GM21786 (cell line): ENCODE results near the gene ACACA.
"Not testable (repeated sequence)": the region's sequence is repeated elsewhere in the genome, so short reads cannot be mapped to it uniquely, and the experiment has no call there.

ENCODE experiments used
- ATAC-seq: cut with Tn5 transposase; IDR thresholded peaks from one replicate; pipeline ENCODE4 v1.9.1; 2021; ENCODE audit not compliant: unreplicated experiment

ACACA gene

DNA sequence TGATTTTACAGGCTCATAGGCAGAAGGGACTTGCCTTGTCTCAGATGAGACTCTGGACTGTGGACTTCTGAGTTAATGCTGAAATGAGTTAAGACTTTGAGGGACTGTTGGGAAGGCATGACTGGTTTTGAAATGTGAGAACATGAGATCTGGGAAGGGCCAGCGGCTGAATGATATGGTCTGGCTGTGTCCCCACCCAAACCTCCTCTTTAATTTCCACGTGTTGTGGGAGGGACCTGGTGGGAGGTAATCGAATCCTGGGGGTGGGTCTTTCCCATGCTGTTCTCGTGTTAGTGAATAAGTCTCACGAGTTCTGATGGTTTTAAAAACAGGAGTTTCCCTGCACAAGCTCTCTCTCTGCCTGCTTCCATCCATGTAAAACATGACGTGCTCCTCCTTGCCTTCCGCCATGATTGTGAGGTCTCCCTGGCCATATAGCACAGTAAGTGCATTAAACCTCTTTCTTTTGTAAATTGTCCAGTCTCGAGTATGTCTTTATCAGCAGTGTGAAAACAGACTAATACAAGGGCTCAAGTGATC lies 59.7 kb downstream of the ACACA start:
- ATAC-seq = not testable (repeated sequence)

DNA sequence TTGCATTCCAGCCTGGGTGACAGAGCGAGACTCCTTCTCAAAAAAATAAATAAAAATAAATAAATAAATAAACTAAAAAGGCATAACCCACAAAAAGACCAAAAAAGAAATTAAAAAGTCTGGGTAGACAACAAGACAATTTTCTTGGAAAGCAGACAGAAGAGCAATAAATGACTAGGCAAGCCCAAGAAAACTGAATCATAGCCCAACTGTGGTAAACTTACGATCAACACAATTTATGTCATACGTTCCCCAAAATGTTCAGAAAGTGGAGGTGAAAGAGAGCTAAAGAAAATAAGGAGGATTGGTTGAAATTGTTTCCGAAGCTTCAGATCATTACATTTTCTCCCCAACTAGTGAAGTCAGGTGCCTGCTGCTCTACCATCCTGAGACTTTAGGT lies 62.1 kb downstream of the ACACA start:
- ATAC-seq = no peak

DNA sequence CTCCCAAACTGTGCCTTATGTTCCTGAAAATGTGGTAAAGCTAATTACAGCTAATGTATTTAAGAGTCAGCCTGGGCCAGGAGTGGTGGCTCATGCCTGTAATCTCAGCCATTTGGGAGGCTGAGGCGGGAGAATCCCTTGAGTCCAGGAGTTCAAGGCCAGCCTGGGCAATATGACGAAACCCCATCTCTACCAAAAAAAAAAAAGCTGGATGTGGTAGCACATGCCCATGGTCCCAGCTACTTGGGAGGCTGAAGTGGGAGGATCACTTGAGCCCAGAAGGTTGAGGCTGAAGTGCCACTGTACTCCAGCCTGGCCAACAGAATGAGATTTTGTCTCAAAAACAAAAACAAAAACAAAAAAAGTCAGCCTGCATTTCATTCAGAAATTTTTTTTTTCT lies 64.0 kb downstream of the ACACA start:
- ATAC-seq = no peak

DNA sequence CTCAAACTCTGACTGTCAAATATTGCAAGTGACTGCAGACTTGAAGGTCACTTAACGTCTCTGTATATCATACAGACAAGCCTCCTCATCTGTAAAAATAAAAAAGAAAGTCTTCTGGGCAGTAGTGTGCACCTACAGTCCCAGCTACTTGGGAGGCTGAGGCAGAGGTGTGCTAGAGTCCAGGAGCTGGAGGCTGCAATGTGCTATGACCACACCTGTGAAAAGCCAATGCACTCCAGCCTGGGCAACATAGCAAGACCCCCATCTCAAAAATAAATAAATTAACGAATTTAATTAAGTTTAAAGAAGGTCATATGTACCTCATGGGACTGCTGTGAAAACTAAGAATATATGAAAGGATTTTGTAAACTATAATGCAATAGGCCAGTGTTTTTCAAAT lies 65.8 kb downstream of the ACACA start:
- ATAC-seq = no peak

DNA sequence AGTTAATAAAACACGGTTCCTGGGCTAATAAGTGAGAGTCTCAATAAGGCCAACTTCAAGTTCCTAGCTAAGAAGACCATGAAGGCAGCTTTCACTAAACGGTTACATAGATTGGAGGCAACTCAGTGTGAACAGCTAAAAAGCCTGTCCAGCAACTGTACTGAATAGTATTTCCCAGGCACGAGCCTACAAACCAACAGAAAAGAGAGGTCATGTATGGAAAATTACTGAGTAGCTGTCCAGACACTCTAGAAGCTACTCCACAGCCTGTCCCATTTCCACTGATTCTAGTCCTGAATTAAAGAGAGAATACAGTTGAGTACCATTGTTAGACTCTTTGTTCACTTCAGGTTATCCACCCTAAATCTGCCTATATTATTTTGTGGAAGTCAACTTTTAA lies 67.3 kb downstream of the ACACA start:
- no peak for ATAC-seq

DNA sequence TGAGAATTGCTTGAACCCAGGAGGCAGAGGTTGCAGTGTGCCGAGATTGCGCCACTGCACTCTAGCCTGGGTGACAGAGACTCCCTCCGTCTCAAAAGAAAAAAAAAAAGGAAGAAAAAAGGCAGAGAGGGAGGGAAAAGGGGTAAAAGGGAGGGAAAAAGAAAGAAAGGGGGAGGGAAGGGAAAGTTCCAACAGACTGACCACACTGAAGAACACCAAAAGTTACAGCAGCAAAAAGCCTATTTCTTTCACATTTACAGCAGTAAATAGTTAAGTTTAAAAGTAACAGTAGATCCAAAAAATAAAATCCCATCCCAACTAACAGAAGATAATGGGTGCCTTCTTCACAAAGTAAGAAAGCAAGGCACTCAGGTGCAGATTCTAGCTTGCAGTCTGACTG lies 67.8 kb downstream of the ACACA start:
- ATAC-seq = no peak

DNA sequence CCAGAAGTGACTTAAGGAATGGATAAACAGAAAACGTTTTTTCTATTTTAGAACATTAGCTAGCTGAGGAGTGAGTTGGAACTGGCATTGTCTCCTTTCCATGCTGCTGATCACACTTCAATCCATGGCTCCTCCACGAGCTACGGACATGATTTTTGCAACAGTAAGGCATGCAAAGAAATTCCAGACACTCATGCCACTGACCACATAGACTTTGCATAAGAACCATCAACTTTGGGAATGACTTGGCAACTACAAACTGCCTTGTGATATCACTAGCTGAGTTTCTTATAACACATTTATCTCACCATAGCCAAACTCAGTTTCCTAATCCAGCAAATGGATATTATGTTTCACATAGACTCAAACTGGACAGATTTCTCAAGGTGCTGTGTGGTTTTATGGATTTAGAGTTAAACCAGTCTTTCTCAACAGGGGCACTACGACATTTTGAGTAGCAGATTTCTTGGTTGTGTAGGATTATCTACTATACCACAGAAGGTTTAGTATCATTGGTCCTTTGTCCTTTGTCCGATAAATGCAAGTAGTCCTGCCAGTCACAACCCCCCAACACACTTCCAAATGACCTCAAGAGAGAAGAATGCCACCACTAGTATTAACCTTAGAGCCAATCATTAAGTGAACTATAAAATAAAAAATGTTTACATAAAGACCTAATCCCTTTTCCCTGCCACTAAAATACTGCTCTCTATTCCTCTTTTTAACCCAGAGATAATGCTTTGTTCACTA lies 79.1 kb downstream of the ACACA start:
- no peak for ATAC-seq

DNA sequence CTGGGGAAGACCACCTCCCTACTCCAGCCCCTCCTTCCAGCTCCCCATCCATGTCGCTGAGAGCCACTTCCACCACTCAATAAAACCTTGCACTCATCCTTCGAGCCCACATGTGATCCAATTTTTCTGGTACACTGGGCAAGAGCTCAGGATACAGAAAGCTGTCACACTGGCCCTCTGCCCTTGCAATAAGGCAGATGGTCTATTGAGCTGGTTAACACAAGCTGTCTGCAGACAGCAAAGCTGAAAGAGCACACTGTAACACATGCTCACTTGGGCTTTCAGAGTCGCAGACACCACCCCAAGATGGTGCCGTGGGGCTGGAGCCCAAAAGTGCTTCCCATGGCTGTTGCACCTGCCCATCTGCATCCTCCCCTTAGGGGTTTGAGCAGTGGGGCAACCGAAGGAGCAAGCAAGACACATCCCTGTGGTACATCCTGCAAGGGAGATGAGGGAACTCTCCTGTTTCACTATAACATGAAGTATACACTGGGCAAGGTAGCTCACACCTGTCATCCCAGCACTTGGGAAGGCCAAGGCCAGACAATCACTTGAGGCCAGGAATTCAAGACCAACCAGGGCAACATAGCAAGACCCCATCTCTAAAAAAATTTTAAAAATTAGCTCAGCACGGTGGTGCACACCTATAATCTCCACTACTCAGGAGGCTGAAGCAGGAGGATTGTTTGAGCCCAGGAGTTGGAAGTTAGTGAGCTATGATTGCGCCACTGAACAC lies 83.6 kb downstream of the ACACA start:
- ATAC-seq = no peak

DNA sequence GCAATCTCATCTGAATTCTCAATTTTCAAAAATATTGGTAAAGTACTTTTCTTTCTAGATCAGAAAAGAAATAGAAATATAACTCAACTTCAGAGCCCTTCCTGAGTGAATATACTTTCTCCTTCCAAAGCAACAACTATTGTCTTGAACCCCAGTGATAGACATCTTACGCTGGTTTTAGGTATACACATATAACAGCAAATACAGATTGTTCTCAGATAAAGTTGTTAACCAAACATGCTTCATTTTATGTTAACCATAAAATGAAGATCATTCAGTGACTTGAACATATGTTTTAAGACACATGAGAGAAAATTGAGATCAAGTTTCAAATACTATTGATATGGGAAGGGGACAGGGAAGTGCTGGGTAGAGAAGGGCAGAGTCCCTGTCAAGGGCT lies 84.5 kb downstream of the ACACA start:
- ATAC-seq = no peak

DNA sequence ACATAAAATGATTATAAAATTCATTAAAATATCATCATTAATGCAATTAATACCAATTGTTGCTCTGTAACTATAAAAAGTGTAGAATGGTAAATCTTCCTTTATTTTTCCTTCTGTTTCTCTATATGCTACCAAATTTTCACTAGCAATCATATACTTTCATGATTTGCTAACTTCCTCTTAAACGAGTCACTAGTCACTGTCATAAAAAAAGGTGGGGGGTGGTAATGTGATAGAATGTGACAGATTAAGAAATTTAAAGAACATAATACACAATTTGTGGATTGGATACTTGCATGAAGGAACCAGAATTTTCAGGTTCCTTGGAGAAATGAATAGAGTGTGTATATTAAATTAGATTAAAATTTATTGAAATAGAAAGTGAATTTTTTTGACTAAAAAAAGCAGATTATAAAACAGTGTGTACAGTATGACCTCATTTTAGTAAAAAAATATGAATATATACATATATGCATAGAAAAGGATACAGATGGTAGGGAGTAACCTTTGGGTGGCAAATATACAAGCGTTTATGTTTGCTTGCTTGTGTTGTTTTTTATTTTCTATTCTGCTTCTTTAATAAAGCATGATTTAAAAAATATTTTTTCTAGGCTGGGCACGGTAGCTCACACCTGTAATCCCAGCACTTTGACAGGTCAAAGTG lies 87.6 kb downstream of the ACACA start:
- ATAC-seq = no peak

DNA sequence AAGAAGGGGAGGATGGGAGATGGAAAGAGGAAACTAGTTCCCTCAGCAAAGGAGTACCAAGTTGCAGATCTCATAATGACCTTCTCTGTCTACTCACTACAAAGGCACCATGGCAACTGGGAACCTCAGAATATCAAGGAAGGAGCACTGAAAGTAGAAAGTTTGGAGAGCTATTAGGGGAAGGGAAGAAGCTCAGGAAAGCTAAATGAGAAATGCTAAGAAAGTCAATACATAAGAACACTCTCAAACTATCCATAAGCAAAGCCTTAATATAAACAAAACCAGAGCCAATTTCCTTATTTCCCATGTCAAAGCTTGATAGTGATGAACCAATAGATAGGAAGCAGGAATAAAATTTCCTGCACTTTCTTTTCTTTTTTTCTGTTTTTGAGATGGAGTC lies 88.8 kb downstream of the ACACA start:
- ATAC-seq = no peak

DNA sequence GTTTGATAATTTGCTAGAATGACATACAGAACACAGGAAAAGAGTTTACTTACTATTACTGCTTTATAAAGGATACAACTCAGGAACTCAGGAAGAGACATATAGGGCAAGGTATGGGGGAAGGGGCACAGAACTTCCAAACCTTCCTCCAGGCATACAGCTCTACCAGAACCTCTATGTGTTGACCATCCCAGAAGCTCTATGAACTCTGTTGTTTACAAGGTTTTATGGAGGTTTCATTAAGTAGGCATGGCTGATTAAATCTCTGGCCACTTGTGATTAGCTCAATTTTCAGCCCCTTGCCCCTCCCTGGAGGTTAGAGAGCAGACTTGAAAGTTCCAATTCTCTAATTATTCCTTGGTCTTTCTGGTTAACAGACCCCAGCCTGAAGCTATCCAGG lies 91.0 kb downstream of the ACACA start:
- ATAC-seq = no peak

DNA sequence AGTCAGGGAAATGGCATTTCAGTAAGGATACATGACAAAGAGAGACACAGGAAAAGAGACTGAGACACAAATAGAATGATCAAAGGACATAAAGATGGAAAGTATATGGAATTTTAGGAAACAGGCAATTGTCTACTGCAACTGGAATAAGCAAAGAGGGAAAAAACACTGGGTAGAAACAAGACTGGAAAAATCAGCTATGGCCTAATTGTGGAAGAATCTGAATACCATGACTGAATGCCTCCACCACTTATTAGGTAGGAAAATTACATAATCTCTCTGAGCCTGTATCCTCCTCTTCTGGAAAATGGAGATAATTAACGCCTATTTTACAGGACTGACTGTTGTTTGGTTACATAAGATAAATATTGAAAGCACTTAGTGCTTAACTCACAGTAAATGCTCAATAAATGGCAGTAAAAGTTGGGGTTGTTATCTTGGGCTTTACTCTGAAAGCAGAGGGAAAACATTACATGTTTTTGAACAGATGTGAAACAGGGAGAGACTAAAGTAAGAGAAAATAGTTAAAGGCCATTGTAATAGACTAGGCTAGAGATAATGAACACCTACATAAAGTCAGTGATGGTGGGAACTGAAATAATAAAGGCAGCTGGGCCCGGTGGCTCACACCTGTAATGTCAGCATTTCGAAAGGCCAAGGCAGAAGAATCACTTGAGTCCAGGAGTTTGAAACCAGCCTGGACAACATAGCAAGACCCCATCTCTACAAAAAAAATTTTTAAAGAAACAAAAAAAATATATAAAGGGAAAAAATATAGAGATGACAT lies 94.3 kb downstream of the ACACA start:
- ATAC-seq = no peak

DNA sequence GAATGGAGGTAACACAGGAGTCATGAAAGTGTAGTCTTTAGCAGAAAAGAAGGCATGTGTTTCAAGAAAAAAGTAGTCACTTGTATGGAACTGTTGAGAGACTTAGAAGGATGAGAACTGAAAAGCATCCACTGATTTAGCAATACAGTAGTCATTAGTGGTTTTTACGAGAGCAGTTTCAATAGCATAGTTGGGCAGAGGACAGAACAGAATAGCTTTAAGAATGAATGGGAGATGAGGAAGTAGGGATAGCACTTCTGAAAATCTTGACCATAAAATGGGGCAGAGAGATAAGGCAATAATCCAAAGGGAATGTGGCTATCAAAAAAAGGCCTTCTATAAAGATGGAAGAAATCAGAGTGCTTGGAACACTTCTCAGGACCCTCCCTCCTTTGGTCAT lies 95.7 kb downstream of the ACACA start:
- no peak for ATAC-seq

DNA sequence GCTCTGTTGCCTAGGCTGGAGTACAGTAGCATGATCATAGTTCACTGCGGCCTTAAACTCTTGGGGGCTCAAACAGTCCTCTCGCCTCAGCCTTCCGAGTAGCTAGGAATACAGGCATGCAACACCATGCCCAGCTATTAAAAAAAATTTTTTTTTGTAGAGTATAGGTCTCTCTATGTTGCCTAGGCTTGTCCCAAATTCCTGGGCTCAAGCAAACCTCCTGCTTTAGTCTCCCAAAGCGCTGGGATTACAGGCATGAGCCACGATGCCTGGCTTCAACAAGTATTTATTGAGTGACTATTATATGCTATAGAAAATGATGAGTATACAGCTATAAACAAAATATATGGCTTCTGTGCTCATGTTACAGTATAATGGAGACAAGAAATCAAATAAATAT lies 97.6 kb downstream of the ACACA start:
- no peak for ATAC-seq

DNA sequence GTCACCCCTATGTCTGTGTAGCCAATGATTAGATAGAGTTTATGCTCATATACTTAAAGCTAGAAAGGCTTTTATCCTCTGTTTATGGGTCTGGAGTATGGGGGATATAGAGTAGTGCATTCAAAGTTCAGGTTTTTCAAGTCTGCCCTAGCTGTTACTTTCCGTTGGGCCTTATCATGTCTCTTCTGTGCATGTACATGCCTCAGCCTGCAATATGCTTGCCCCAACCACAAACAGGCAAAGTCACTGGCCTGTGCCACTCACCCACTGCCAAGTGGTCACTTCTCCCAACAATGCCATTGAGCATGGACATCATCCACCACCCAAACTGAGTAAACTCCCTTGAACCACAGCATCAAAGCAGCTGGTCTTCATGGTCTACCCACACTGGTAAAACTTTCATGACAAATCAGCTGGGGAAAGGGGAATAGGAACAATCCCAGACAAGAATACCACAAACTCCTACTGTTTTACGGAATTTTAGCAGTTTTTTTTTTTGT lies 101.2 kb downstream of the ACACA start:
- ATAC-seq = no peak

DNA sequence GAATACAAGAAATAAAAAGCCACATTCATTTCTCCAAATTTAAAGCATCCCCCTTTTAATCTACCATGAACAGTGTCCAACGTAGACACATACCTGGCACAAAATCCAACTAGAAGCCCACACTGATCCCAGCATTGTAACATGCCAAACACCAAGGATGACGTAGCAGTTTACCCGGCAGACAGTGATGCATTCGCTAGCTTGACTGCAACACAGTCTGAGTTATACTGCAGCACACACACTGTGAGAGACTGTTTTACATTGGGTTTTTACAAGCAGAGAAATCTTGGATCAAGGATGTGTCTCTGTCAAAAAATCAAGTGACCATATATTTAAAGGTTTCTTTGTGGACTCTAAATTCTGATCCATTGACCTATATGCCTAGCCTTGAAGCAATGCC lies 105.3 kb downstream of the ACACA start:
- ATAC-seq = no peak

DNA sequence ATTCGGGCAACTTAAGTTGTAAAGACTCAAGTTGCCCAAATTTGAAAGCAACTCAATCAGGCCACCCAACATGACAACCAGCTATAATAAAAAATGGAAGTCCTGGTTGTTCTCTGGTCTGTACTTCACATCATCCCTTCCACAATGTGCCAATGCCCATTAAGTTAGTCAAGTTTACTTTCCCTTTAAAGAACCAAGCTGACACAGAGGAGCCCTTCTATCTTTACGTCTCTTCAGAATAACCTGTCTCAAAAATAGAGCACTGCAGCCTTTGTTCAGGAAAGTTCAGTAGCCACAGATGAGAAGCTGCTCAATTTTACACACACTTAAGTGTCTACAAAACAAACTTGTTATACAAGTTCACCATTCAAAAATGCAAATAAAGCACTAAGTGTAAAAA lies 106.0 kb downstream of the ACACA start:
- no peak for ATAC-seq

DNA sequence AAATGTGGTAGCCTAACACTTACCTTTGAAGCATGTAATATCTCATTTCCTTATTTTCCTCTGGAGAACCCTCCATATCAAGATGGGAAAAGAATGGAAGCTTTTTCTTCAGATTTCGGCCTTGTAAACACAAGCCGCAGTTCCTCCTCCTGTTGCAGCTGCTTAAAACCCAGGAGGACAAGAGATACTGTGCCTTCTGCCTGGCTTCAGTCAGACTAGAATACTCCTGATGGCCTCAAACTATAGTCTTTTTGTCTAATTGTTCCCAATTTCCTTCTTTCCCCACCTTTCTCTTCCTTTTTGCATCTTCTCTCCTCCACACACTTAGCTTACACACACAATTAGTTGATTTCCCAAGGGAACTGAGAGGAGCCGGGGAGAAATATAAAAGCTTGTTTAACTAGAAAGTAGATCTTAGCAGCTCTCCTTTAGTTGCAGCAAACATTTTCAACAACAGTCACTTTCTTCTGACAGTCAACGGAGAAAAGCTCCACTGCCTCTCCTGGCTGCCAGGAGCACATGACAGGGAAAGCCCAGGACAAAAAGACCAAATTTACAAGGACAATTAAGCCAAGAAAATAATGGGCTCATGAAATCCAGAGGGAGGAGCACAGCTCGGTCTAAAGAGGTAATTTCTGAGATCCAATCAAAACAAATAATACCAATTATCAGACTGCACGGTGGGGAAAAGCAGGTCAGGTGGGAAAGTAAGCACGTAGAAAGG lies 107.2 kb downstream of the ACACA start:
- no peak for ATAC-seq

DNA sequence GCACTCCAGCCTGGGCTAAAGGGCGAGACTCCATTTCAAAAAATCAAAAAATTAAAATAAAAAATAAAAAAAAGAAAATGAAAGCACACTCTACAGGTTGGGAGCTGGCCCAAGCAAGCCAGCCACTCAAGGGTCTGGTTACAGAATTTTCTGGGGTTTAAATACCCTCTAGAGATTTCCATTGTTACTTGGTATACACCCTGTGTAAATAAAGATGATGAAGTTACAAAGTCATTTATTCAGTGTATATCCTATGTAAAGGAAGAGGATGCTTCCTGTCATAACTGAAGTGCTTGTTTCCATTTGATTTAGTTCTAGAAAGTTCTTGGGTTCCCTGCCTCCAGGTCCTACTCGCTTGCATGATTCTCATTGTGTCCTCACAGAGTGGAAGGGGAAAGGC lies 110.7 kb downstream of the ACACA start:
- no peak for ATAC-seq
